HG03521 (cell line): ENCODE results near the gene RALGPS2.
"Not testable (repeated sequence)": the region's sequence is repeated elsewhere in the genome, so short reads cannot be mapped to it uniquely, and the experiment has no call there.

ENCODE experiments used
- ATAC-seq: cut with Tn5 transposase; IDR thresholded peaks from one replicate; pipeline ENCODE4 v1.9.1; 2021; ENCODE audit warnings: mild to moderate bottlenecking, moderate library complexity; ENCODE audit not compliant: unreplicated experiment

Gene RALGPS2

DNA sequence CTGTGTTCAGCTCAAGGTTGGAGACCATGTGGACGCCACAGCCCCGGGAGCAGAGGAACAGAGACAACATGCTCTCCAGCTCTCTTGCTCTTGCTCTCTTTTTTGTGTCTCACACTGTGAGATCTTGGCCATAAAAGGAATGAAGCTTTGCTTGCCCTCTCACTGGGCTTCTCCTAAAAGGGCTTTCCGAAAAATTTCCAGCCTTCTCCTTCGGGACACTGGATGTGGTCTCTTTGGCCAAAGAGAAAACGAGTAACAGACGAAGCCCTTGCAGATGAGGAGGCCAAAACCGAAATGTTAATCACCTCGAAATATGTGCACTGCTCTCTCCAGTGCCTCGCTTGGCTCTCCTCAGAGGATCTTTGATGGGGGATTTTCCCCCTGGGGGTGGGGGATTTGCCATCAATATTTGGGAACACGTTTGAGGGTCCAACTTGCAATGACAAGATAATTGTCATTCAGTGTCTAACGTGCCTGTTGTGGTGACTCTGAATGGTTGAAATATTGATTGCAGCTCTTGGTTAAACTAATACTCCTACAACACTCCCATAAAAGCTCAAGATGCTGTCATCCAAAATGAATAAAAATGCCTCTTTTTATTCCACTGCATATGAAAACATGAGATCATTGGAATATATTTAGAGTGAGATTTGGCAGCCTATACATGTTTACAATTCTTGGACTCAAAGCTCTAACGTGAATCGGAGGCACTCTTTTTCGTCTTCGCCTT is 214.5 kb downstream of the RALGPS2 start:
- ATAC-seq, result no peak

DNA sequence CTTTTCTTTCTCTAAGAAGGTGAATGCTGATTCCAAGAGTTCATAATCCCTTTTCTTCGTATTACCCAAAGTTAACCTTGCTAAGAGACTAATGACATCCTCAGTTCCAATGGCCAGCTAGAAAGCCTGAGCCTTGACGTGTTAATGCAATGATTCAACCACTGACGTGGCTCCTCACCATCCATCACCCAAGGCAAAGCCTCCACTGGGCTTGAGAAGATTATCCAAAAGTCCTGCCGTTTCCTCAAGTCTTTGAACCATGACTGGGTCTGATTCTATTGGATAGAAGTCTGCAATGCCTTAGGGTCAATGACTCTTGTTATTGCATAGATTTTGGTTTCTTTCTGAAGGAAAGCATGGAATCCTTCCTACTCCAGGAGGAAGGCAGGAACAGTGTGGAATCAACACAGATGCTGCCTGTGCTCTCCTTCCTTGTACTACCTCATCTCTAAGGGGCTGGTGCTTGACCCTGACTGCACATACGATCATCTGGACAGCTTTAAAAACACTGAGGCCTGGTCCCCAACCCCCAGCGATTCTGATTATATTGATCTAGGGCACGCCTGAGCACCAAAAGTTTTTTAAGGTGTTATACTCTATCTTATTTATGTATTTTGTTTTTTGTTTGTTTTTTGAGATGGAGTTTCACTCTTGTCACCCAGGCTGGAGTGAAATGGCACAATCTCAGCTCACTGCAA is 215.2 kb downstream of the RALGPS2 start:
- ATAC-seq, result no peak

DNA sequence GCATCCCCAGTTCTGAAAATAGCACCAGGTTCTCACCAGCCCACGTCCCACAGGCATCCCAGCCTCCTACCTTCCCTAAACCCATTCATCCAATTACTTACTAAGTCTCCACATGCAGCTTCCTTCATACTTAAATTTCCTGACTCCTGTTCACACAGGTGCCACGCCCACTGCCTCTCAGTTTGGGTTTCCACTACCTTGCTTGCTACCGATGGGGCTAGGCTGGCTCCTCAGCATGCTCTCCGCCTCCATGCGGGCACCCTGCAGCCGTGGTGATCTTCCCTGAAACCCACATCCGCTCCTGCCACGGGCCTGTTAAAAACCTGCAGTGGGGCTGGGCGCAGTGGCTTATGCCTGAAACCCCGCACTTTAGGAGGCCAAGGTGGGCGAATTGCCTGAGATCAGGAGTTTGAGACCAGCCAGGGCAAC is 216.2 kb downstream of the RALGPS2 start:
- no peak for ATAC-seq

- ATAC-seq, result no peak
Measured at GRCh38 chr1:178941849-178942248, 216.8 kb downstream of the RALGPS2 start.

GRCh38 chr1:178942285-178943198 is 217.5 kb downstream of the RALGPS2 start:
- ATAC-seq, result no peak

DNA sequence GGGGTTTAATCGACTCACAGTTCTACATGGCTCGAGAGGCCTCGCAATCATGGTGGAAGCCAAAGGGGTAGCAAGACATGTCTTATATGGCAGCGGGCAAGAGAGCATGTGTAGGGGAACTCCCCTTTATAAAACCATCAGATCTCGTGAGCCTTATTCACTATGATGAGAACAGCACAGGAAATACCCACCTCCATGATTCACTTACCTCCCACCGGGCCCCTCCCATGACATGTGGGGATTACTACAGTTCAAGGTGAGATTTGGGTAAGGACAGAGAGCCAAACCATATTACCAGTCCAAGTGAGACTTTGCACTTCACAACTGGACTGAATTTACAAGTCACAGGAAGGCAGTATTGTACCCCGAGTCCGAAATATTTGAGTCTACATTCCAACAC is 219.7 kb downstream of the RALGPS2 start:
- ATAC-seq, result no peak

- no peak for ATAC-seq
Measured at GRCh38 chr1:178945763-178946266, 220.8 kb downstream of the RALGPS2 start.

DNA sequence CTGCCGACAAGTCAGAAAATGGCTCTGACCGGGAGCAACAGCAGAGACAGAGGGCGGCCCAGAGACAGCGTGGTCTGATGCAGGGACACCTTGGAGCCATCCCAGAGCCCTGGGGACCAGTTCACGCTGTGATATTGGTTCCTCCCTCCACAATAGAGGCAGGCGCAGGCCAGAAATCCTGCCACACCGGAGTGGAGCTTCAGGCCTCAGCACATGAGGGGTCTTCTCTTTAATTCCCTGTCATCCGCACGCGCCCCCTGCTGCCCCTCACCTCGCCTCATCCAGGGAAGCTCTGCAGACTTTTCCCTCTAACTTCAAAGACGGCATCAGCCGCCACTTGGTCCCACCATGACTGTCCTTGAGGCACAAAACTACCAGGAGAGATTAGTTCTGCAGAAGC is 221.4 kb downstream of the RALGPS2 start:
- no peak for ATAC-seq

DNA sequence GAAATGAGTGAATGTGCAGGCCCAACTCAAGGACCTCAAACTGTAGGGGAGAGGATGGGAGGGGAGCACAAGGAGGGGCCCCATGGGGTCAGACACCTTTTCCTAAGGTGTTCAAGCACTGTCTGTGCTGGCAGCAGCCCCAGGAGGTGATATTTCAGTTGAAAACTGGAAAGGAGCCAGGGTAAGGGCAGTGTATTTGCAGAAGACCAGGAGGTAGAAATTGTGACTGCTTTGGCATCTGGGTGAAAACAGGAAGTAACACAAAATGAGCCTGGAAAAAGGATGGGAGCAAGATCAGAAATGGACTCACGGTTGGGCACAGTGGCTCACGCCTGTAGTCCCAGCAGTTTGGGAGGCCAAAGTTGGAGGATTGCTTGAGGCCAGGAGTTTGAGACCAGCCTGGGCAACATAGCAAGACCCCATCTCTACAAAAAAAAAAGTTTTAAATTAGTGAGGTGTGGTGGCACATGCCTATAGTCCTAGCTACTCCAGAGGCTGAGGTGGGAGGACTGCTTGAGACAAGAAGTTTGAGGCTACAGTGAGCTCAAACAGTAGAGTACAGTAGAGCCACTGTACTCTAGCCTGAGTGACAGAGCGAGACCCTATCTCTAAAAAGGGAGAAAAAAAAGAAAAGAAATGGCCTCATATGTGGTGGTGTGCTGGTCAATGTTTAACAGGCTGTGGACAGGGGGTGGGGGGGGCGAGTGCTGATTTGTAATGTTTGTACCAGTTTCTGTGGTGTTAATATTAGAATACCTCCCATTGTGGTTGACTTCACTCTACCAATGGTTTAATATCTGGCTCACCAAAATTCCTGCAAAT is 222.0 kb downstream of the RALGPS2 start:
- ATAC-seq, result no peak

GRCh38 chr1:178947677-178947981 is 222.6 kb downstream of the RALGPS2 start:
- no peak for ATAC-seq

- ATAC-seq, result no peak
Measured at GRCh38 chr1:178948676-178949075, 223.6 kb downstream of the RALGPS2 start.

- ATAC-seq, result not testable (repeated sequence)
Measured at GRCh38 chr1:178949866-178950265, 224.8 kb downstream of the RALGPS2 start.

GRCh38 chr1:178951600-178951999 is 226.6 kb downstream of the RALGPS2 start:
- ATAC-seq, result no peak

DNA sequence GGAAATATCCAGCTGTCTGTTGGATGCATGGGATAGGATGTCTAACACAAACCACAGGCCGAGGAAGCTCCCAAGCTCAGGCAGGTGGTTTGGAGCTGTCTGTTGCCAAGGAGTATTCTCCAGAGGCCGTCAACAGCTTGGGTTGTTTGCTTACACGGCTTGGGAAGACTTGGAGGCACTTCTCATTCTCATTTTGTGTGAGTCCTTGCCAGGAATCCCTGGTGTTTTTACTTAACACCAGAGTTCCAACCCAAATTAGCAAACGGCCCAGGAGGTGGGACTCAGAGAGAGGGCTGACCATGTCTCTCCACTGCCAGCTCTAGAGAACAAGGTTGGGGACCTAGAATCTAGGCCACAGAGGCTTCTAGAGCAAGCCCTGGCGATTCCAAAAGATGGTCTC is 228.0 kb downstream of the RALGPS2 start:
- no peak for ATAC-seq

DNA sequence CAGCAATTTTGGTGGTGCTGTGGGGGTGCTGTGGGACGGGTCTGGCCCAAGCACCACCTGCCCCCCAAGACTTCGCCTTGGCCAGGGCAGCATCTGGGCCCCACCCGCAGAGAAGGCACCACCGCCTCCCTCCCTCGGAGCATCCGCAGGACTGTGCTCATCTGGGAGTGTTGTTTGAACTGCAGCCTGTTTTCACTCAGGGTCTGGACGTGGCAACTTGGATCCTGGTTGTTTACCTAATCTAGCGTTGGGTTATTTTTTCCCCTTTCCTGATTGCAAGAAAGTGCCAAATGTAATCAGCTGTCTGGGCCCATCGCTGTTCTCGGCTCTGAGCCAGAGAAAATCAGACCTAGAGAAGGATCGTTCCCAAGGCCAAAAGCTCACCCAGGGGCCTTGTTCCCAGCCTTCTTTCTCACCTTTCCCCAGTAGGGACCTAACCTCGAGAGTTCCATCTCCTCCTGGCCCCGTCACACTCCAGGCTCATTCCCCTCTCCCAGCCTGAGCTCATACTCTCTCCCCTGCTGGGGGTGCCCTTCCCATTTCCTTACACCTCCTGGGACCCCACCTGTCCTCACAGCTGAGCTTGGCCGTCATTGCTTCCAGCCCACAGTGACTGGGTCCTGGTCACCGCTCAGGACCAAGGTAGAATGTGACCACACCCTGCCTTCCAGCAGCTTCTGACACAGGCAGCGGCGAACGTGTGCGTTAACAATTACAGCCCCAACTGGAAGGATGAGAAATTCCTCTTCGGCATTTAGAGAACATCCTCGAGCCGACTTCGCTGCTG is 228.7 kb downstream of the RALGPS2 start:
- ATAC-seq, result no peak

- no peak for ATAC-seq
Measured at GRCh38 chr1:178954325-178954690, 229.3 kb downstream of the RALGPS2 start.

DNA sequence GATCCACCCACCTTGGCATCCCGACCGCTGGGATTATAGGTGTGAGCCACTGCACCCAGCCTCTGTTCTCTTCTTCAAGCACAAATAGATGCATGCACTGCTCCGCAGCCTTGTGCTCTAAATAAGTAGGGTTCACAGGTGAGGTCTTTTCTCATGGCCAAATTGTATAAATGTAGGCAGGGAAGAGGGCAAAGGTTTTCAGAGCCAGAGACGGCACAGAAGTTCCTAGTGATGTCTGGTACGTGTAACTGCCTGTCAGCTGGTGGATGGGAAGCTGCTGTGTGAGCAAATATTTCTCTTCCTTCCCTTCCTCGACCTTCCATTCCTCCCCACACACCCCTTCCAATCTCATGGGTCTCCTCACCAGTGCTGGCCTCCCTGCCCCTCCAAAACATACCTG is 229.9 kb downstream of the RALGPS2 start:
- no peak for ATAC-seq

DNA sequence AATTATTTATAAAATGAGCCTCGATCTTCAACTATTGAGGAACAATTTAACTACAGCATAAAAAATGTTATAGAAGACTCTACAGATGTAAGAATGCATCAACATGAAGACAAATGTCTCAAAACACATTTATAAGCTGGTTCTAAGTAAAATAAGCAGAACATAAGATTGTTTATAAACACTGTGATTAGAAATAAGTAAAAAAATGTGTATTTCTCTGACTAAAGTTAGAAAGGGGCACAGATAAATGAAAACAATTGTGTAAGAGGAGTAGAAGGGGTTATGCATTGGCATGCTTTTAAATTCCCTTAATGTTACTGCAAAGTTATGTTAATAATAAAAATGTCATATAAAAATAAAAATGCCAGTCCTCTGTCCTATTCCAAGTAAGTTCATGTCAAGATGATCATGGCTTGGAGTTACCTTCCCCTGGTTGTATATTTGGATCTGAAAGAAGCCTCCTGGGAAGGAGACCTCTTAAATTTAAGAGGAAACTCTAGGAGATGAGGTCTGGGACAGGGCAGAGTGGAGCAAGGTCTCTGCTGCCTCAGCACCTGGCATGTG is 230.4 kb downstream of the RALGPS2 start:
- ATAC-seq, result no peak

DNA sequence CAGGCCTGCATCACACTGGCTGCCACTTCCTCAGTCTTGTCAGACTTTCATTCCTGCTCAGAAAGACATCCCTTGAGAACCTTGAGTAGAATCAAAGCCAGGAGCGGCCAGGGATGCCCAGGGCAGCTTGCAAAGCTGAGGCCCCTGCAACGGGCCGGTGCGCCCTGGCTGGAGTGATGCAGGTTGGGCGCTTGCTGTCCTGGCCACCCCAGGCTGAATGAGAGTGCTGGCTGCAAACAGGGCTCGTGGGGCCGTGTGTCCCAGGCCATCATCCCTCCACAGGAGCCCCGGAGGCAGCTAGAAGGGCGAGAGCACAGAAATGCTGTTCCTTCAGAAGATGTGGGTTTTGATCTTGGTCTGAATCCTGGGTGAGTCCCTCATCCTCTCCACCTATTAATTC is 233.4 kb downstream of the RALGPS2 start:
- ATAC-seq, result no peak
